Upper lobe of right lung (tissue), 1 donor: ENCODE results near the gene IL18. TPM values are rescaled to one million over a fixed set of nuclear protein-coding genes. Genes with fewer than 3 reads are reported as not detected.
A peak's percentile ranks its signal among the peaks of the same experiment; 100 is the strongest.

Experiments used
- ATAC-seq: fragments of 200-7000 bp; cut with Tn5 transposase; one replicate; pipeline ENCODE4 v1.9.1; 2020; ENCODE audit warnings: mild to moderate bottlenecking, moderate library complexity
- DNase-seq: peaks from one replicate; pipeline ENCODE4 v3.0.0-alpha.2; 2020
- H3K27ac ChIP-seq: fragments of 200-600 bp; one replicate; pipeline ENCODE4 v1.8.0; 2022
- H3K27me3 ChIP-seq: fragments of 200-600 bp; one replicate; pipeline ENCODE4 v1.8.0; 2022; ENCODE audit warnings: mild to moderate bottlenecking
- H3K36me3 ChIP-seq: fragments of 200-600 bp; one replicate; pipeline ENCODE4 v1.8.0; 2022
- H3K4me1 ChIP-seq: fragments of 200-600 bp; one replicate; pipeline ENCODE4 v1.8.0; 2022
- H3K4me3 ChIP-seq: fragments of 200-600 bp; one replicate; pipeline ENCODE4 v1.8.0; 2022; ENCODE audit warnings: mild to moderate bottlenecking
- H3K9me3 ChIP-seq: fragments of 200-600 bp; one replicate; pipeline ENCODE4 v1.8.0; 2022
- intact Hi-C: fragments of 100-400 bp; cut with DNase I; formaldehyde crosslinking; loops from one replicate; pipeline ENCODE4 v1.11.0; 2022
- total RNA-seq: library from RNA; stranded (reverse); fragmentation: NEBNext Ultra II Directional; extraction: Animal tissue kit (Norgen Biotek cat#: 25700); gene quantifications from one replicate; pipeline ENCODE4 v1.2.1, GENCODE V29; 2021
- TF ChIP-seq, protein P1 (sequence below): fragments of 200-600 bp; IDR thresholded peaks from one replicate; pipeline ENCODE4 v1.8.0; 2022; ENCODE audit warnings: antibody characterized with exemption
- donor health status: DM: no; HTN: yes; CAD: no; lungs with severe emphysema.

The IL18 gene
- total RNA-seq, 1 donor from 2014 or later: 49.9 TPM

DNA sequence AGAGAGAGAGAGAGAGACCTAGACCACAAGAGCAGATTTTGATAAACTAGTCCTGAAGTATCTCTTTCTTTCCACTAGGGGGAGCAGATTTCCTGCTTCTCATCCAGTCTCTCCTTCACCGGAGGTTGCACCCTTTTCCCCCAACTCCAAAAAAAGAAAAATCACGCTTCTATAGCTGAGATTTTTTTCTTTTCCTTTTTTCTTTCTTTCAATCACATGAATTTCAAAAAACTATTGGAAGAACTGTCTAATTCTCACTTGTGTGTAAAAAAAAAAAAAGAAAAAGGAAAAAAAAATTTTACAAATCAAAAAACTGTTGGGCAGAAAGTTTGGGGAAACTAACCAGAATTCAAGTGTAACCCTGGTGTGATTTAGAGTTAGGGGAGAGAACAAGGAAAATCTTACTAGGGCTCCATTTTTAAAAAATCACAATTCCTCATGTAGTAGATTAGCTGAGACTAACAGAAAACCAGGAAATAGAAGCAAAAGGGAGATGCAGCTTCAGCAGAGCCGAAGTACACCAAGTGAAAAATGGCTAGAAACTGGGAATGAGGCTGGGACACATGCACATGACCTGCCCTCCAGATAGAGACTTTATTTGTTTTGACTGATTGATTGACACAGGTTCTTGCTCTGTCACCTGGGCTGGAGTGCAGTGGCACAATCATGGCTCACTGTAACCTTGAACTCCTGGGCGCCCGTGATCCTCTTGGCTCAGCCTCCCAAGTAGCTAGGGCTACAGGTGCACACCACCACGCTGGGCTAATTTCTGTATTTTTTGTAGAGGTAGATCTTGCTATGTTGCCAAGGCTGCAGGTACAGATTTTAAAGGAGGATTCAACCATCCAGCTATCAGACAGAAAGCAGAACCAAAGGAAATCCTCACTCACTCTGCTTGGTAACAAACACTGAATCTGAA lies 50.1 kb downstream of the IL18 start:
- DNase-seq: no peak
- H3K4me1 ChIP-seq: peaks cover 5% of the 10 kb centered on the region
- H3K4me3 ChIP-seq: no peak overlapping the region
- H3K36me3 ChIP-seq: no peaks in the 10 kb centered on the region
- TF ChIP-seq, protein P1, sequence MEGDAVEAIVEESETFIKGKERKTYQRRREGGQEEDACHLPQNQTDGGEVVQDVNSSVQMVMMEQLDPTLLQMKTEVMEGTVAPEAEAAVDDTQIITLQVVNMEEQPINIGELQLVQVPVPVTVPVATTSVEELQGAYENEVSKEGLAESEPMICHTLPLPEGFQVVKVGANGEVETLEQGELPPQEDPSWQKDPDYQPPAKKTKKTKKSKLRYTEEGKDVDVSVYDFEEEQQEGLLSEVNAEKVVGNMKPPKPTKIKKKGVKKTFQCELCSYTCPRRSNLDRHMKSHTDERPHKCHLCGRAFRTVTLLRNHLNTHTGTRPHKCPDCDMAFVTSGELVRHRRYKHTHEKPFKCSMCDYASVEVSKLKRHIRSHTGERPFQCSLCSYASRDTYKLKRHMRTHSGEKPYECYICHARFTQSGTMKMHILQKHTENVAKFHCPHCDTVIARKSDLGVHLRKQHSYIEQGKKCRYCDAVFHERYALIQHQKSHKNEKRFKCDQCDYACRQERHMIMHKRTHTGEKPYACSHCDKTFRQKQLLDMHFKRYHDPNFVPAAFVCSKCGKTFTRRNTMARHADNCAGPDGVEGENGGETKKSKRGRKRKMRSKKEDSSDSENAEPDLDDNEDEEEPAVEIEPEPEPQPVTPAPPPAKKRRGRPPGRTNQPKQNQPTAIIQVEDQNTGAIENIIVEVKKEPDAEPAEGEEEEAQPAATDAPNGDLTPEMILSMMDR: peak; percentile 72
- no peaks in the 10 kb centered on the region for H3K27me3 ChIP-seq
- H3K9me3 ChIP-seq: no peaks in the 10 kb centered on the region
- intact Hi-C loops: no loop called here
- no peak overlapping the region for H3K27ac ChIP-seq
- ATAC-seq: peak; percentile 86

DNA sequence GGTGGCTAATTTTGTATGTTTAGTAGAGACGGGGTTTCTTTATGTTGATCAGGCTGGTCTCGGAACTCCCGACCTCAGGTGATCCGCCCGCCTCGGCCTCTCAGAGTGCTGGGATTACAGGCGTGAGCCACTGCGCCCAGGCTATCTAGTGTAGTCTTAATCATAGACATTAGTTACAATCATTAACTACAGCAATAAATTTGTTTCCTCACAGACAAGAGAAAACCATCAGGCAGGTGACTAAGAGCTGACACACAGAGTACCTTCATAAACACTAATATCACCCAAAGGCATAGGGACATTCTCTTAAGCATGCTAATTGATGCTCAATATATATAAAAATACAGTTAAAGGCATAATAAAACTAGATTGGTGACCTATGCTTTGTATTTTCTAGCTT lies 57.8 kb downstream of the IL18 start:
- no peak overlapping the region for H3K27ac ChIP-seq
- H3K9me3 ChIP-seq: no peaks in the 10 kb centered on the region
- ATAC-seq (no peak), DNase-seq (no peak)
- TF ChIP-seq, protein P1: no peak
- no peaks in the 10 kb centered on the region for H3K4me1 ChIP-seq
- no peak overlapping the region for H3K4me3 ChIP-seq
- H3K36me3 ChIP-seq: no peaks in the 10 kb centered on the region
- intact Hi-C loops: no loop called here
- H3K27me3 ChIP-seq: no peaks in the 10 kb centered on the region

DNA sequence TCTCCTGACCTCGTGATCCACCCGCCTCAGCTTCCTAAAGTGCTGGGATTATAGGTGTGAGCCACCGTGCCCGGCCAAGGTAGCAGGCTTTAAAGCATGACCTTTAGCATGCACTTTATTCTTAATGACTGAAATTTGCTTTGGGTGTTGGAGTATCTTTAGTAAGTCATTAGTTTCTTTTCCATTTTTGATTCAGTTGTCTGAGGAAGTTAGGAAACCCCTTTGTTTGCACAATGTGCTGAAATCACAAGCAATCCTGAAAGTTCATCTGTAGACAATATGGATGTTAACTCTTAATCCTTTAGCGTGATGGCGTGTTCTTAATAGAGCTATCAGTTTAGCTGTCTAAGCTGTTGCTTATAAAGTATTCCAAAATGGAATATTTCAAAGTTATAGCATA lies 60.4 kb downstream of the IL18 start:
- TF ChIP-seq, protein P1: no peak
- H3K9me3 ChIP-seq: no peaks in the 10 kb centered on the region
- no peak for DNase-seq
- no peaks in the 10 kb centered on the region for H3K27me3 ChIP-seq
- H3K4me3 ChIP-seq: no peak overlapping the region
- no peak overlapping the region for H3K27ac ChIP-seq
- H3K36me3 ChIP-seq: no peaks in the 10 kb centered on the region
- no peaks in the 10 kb centered on the region for H3K4me1 ChIP-seq
- intact Hi-C loops: no loop called here
- no peak for ATAC-seq

DNA sequence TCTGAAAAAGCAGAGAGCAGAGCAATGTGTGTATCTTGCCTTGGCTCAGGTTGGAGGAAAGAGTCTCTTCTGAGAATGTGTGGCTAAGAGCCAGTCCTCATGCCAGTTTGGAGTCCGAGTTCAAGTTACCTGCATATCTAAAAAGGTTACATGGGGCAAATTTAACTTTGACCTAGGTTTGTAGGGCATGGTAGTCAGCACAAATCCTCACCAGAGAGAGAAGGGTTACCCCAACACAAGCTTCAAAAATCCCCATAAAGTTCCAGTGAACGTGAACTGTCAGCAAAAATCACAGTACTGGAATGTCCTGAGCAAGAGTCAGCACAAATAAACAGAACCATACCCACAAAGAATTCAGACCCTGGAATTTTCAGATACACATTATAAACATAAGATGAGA lies 63.4 kb downstream of the IL18 start:
- Histone ChIP-seq H3K27ac (no peak overlapping the region), H3K9me3 (no peaks in the 10 kb centered on the region), H3K36me3 (peaks cover 25% of the 10 kb centered on the region), H3K27me3 (no peaks in the 10 kb centered on the region), H3K4me3 (no peak overlapping the region), H3K4me1 (no peaks in the 10 kb centered on the region)
- ATAC-seq (no peak), DNase-seq (no peak)
- intact Hi-C loops: no loop called here
- TF ChIP-seq, protein P1: no peak

DNA sequence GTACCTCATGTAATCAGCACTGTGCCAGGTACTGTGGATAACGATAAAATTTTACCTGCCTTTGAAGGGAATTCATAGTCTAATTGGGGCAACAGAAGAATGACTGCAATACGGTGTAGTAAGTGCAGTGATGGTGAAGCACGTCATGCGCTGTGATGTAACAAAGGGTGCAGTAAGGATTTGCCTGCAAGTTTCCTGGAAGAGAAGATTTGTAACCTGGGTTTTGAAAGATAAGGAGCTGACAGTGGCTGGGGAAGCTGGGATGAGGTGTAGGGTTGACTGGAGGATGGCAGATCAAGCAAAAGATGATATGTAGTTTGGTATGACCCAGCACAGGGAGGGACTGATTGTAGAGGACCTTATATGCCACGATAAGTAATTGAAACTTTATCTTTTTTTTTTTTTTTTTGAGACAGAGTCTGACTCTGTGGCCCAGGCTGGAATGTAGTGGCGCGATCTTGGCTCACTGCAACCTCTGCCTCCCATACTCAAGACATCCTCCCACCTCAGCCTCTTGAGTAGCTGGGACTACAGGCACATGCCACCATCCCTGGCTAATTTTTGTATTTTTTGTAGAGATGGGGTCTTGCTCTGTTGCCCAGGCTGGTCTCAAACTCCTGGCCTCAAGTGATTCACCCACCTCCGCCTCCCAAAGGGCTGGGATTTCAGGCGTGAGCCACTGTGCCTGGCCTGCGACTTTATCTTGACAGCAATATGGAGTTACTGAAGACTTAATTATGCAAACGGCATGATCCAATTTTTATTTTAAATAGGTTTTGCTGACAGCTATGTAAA lies 66.0 kb downstream of the IL18 start:
- Histone ChIP-seq H3K27ac (no peak overlapping the region), H3K27me3 (no peaks in the 10 kb centered on the region), H3K4me1 (no peaks in the 10 kb centered on the region), H3K36me3 (peaks cover 46% of the 10 kb centered on the region), H3K9me3 (no peaks in the 10 kb centered on the region), H3K4me3 (no peak overlapping the region)
- ATAC-seq: no peak
- TF ChIP-seq, protein P1: no peak
- DNase-seq: no peak
- intact Hi-C loops: no loop called here
